GM19397 (cell line): Measurements from ENCODE around the gene CDHR2.
"Not testable (repeated sequence)": the region's sequence is repeated elsewhere in the genome, so short reads cannot be mapped to it uniquely, and the experiment has no call there.

Experiments used
- ATAC-seq: cut with Tn5 transposase; IDR thresholded peaks from one replicate; pipeline ENCODE4 v1.9.1; 2021; ENCODE audit warnings: mild to moderate bottlenecking, moderate library complexity; ENCODE audit not compliant: unreplicated experiment

CDHR2 gene

DNA sequence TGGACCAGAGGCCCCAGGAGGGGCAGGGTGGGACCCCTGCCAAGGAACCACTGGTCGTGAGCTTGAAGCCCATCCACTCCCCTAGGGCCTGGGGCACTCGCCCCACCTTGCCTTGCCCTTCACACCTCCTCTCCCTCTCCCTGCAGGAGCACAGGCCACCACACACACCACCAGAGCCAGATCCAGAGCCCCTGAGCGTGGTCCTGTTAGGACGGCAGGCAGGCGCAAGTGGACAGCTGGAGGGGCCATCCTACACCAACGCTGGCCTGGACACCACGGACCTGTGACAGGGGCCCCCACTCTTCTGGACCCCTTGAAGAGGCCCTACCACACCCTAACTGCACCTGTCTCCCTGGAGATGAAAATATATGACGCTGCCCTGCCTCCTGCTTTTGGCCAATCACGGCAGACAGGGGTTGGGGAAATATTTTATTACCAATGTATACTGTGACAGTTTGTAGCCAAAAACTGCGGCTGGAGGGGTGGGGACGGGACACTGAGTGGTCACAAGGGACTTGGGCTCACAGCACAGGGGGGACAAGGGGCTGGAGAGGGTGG, 46.3 kb downstream of the CDHR2 start:
- no peak for ATAC-seq

DNA sequence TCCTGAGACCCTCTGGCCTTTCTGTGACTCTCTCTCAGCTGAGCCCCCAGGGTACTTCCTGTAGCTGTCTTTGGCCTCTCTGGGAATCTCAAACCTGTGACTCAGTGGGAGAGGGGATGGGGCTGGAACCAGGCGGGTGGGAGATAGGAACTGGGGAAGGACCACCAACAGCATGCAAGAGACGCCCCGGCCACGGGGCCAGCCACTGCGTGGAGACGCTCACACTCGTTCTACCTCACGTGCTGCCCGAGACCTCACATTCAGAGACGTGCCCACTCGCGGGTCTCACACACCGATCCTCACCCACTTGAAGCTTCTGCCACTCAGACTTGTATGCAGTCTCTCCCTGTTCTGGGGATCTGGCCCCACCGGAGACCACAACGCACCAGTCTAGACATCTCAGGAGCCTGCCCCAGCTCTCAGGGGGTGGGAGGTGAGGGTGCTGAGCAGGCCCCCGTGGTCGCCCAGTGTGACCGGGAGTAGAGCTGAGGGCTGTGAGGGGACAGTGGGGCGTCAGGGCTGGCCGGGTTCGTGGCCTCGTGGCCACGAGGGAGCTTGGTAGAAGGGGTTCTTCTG, 47.0 kb downstream of the CDHR2 start:
- no peak for ATAC-seq

- no peak for ATAC-seq
Observed at GRCh38 chr5:176596689-176597416, 47.7 kb downstream of the CDHR2 start.

- ATAC-seq: no peak
Observed at GRCh38 chr5:176597417-176598389, 48.6 kb downstream of the CDHR2 start.

- ATAC-seq: not testable (repeated sequence)
Observed at GRCh38 chr5:176599749-176600430, 50.7 kb downstream of the CDHR2 start.

DNA sequence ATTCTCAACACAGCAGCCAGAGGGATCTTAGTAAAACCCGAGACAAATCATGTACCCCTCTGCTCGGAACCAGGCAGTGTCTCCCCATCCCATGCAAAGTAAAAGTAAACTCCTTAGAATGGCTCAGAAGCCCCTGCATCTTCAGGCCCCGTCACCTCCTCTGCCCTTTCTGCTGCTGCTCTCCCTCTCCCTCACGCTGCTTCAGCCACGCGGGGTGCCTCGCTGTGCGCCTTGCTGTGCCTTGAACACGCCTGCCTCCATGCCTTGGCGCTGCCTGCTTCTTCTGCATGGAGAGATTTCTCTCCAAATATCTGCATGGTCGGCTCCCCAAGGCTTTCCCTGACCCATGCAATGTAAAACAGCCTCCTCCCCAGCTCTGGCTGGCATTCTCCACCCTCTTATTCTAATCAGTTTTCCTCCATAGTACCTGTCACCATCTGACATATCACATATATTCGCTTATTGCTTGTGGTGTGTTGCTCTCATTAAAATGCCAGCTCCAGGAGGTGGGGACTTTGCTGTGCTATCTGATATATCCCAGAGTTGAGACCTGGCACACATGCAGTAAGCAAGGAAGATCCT, 52.9 kb downstream of the CDHR2 start:
- no peak for ATAC-seq

DNA sequence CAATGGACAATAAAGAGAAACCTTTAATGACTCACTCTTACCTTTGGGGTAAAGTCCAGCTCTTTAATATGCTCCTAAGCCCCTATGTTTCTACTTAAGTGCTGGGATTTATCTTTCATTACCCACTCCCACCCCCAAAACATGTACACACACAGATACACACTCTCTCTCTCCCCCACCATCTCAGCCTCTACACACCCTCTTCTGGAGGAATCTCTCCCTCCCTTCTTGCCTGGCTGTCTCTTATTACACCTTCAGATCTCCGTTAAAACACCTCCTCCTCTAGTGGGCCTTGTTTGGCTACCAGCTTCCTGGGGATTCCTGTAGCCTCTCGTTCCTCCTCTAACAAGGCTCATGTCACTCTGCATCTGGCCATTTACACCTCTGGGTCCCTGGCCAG, 53.9 kb downstream of the CDHR2 start:
- ATAC-seq: no peak

GRCh38 chr5:176606032-176606431, 56.9 kb downstream of the CDHR2 start:
- no peak for ATAC-seq

- no peak for ATAC-seq
Observed at GRCh38 chr5:176606875-176607274, 57.7 kb downstream of the CDHR2 start.

DNA sequence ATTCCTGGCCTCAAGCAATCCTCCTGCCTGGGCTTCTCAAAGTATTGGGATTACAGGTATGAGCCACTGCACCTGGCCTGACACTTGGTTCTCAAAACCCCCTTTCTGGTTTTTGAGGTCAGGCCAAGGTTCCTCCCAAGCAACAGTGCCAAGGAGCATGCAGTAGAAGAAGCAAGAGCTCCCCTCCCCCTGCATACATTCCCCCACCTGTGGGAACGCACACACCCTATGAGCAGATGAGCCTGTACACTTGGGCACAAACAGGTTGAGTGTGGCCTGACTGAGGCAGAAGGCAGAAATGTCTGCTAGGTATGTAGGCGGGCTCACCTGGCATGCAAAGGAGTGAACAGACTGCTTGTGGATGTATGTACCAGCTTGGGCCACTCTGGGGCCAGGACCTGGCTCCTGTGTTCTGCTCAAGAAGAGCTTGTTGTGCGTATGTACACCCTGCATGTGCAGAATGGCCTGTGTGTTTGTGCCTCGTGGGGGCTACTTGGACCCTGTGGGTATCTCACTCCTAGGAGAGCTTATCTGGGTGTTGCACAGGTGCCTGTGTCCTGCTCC, 59.1 kb downstream of the CDHR2 start:
- ATAC-seq: no peak

GRCh38 chr5:176608937-176609723, 60.0 kb downstream of the CDHR2 start:
- peak; percentile 2 for ATAC-seq

DNA sequence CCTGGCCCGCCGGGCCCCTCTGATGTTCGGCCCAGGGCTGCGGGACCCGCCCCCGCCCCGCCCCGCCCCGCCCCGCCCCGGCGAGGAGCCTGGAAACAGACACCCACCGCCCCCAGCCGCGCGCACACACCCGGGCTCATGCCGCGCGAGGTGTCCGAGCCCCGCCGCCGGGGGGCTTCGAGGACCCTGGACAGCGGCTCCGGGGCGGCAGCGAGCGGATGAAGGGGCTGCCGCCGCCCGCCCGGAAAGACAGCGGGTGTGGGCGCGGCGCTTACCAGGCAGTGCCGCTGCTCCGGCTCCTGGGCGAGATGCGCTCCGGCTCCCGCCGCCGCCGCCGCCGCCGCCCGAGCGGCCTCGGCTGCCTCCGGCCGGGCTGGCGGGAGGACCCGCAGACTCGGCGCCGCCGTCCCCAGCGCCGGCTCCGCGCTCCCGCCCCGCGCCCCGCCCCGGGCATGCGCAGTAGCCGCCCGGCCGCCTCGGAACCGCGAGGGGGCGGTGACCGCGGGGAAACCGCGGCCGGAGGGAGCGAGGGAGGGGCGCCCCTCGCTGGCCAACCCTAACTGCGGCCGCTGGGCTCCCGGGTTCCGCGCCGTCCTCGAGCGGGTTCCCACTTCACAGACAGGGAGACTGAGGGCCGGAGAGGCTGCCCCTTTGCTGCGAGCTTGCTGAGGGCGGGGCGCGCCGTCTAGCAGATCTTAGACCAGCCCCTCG, 60.7 kb downstream of the CDHR2 start, which contains the start of gene GPRIN1:
Gene GPRIN1 (minus strand): TSS at position 433 of the 711 bp plus-strand sequence. CDS start 10,322 bp downstream, outside the sequence.
- peak; percentile 88 for ATAC-seq

GRCh38 chr5:176610435-176610773, 61.3 kb downstream of the CDHR2 start:
- no peak for ATAC-seq

GRCh38 chr5:176611435-176611834, 62.3 kb downstream of the CDHR2 start:
- no peak for ATAC-seq

GRCh38 chr5:176612008-176612407, 62.9 kb downstream of the CDHR2 start:
- ATAC-seq: no peak

GRCh38 chr5:176612855-176613254, 63.7 kb downstream of the CDHR2 start:
- ATAC-seq: no peak

DNA sequence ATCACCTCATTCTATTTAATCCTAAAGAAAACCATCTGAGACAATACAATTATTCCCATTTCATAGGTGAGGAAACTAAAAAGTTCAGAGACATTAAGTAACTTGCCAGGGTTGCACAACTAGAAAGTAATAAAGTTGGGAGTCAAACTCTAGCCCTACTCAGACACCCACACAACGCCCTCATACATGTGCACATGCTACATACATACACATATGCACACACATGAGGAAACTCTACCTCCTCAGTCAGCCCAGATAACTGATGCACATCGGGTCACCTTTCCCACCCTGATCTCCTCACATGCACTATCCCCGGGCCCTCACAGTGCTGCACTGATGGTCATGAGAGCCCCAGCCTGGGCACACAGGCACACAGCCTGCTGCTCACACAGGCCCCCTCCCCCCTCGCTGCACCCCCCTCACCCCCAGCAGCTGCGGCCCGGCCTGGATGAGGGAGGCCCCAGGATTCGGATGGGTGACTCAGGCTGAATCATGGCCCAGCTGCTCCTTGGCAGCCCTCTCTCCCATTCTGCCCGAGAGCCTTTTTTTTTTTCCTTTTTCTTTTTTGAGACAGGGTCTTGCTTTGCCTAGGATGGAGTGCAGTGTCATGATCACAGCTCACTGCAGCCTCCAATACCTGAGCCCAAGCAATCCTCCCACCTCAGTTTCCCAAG, 65.8 kb downstream of the CDHR2 start:
- no peak for ATAC-seq

DNA sequence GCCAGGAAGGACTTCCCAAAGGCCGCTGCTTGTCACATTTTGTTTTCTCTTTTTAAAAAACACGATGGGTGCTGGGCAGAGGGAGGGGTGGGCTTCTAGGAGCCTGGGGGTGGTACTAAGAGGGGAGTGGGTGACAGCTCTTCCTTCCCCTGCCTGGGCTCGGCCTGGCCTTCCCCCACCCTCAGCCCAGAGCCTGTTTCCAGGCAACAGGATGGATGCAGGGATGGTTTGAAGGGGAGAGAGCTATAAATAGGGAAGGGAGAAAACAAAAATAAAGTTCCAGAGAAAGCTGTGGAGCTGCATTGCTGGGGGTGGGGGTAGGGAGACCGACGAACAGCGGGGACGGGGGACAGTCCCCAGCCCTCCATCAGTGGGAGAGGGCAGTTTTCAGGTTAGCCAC, 67.4 kb downstream of the CDHR2 start:
- no peak for ATAC-seq
